ENCODE measurements around the gene IPO5.

Gene IPO5

GRCh38 chr13:97928301-97928700 is 25.2 kb upstream of the IPO5 start:
- Histone ChIP-seq H3K9me3 (ENCODE audit: insufficient read depth, low read depth, low read length) (no peaks in the 10 kb centered on the region), H3K4me2 (ENCODE audit: low read length) (no peak overlapping the region), H2BK120ac (ENCODE audit: insufficient read depth, low read length, poor library complexity) (no peak overlapping the region), H2BK12ac (ENCODE audit: low read length) (no peak overlapping the region), H3K27me3 (ENCODE audit: insufficient read depth, low read length) (no peaks in the 10 kb centered on the region), H3K79me1 (ENCODE audit: low read length) (no peaks in the 10 kb centered on the region), H2AFZ (ENCODE audit: insufficient read depth, low read length, poor library complexity) (no peak overlapping the region), H2AK5ac (ENCODE audit: low read length) (no peak overlapping the region), H2BK5ac (ENCODE audit: low read depth, low read length, poor library complexity) (no peak overlapping the region), H4K91ac (ENCODE audit: low read depth, low read length) (no peak overlapping the region), H3K23ac (ENCODE audit: low read length) (no peak overlapping the region), H4K8ac (ENCODE audit: low read depth, low read length) (no peak overlapping the region), H3K9ac (ENCODE audit: low read length) (no peak overlapping the region), H3K4ac (ENCODE audit: low read depth, low read length) (no peak overlapping the region), H3K36me3 (ENCODE audit: control insufficient read depth in 1 of 2, insufficient read depth in 2 of 2, low read length in 2 of 2) (no peaks in the 10 kb centered on the region), H3K79me2 (ENCODE audit: control insufficient read depth, insufficient read depth, low read length, poor library complexity) (no peaks in the 10 kb centered on the region), H3K14ac (ENCODE audit: low read length) (no peak overlapping the region), H3K27ac (ENCODE audit: low read depth, low read length) (no peak overlapping the region), H4K12ac (ENCODE audit: low read depth, low read length) (no peak overlapping the region), H3K4me1 (ENCODE audit: control insufficient read depth in 1 of 2, insufficient read depth in 2 of 2, low read length in 2 of 2) (peaks cover 0 to 2% of the 10 kb centered on the region in 2 experiments), H3K18ac (ENCODE audit: low read length) (no peak overlapping the region), H3K4me3 (ENCODE audit: low read depth, low read length) (no peak overlapping the region)
- no CpG with 5 or more reads among the region's 1 CpG for WGBS (ENCODE audit: extremely low coverage, insufficient coverage, insufficient read length)
- no peak for DNase-seq

- H3K79me1 ChIP-seq (ENCODE audit: low read length), result no peaks in the 10 kb centered on the region
- WGBS (ENCODE audit: extremely low coverage, insufficient coverage, insufficient read length), result no CpG with 5 or more reads among the region's 5 CpGs
- no peak overlapping the region for H3K9ac ChIP-seq (ENCODE audit: low read length)
- H3K4ac ChIP-seq (ENCODE audit: low read depth, low read length), result no peak overlapping the region
- H3K4me1 ChIP-seq (ENCODE audit: control insufficient read depth in 1 of 2, insufficient read depth in 2 of 2, low read length in 2 of 2), result peaks cover 0 to 2% of the 10 kb centered on the region in 2 experiments
- H2BK5ac ChIP-seq (ENCODE audit: low read depth, low read length, poor library complexity), result no peak overlapping the region
- H3K4me2 ChIP-seq (ENCODE audit: low read length), result no peak overlapping the region
- no peak overlapping the region for H4K8ac ChIP-seq (ENCODE audit: low read depth, low read length)
- no peak overlapping the region for H2BK120ac ChIP-seq (ENCODE audit: insufficient read depth, low read length, poor library complexity)
- H3K79me2 ChIP-seq (ENCODE audit: control insufficient read depth, insufficient read depth, low read length, poor library complexity), result no peaks in the 10 kb centered on the region
- no peak overlapping the region for H3K27ac ChIP-seq (ENCODE audit: low read depth, low read length)
- H3K4me3 ChIP-seq (ENCODE audit: low read depth, low read length), result no peak overlapping the region
- no peak overlapping the region for H3K14ac ChIP-seq (ENCODE audit: low read length)
- H3K23ac ChIP-seq (ENCODE audit: low read length), result no peak overlapping the region
- H2AFZ ChIP-seq (ENCODE audit: insufficient read depth, low read length, poor library complexity), result no peak overlapping the region
- no peak overlapping the region for H2BK12ac ChIP-seq (ENCODE audit: low read length)
- H3K36me3 ChIP-seq (ENCODE audit: control insufficient read depth in 1 of 2, insufficient read depth in 2 of 2, low read length in 2 of 2), result no peaks in the 10 kb centered on the region
- H3K27me3 ChIP-seq (ENCODE audit: insufficient read depth, low read length), result no peaks in the 10 kb centered on the region
- H3K9me3 ChIP-seq (ENCODE audit: insufficient read depth, low read depth, low read length), result no peaks in the 10 kb centered on the region
- no peak overlapping the region for H3K18ac ChIP-seq (ENCODE audit: low read length)
- H2AK5ac ChIP-seq (ENCODE audit: low read length), result no peak overlapping the region
- no peak for DNase-seq
- H4K12ac ChIP-seq (ENCODE audit: low read depth, low read length), result no peak overlapping the region
- H4K91ac ChIP-seq (ENCODE audit: low read depth, low read length), result no peak overlapping the region
Measured at GRCh38 chr13:97932036-97932435, 21.4 kb upstream of the IPO5 start.

DNA sequence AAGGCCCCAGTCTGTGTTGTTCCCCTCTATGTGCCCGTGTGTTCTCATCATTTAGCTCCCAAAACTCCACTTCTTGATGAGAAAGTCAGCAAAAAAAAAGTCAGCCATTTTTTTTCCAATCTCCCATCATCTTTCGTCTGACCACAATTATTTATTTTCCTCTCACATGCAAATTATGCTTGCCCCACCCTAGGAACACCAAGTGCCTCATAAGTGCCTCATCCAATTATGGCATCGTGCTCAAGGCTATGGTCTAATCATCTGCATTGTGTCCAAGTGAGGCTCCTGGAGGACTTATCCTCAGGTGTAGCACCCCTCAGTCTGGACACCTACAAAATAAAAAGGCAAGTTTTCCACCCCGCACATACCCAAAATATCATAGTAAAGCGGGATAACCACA is 20.8 kb upstream of the IPO5 start:
- no peak overlapping the region for H2AK5ac ChIP-seq (ENCODE audit: low read length)
- H3K9ac ChIP-seq (ENCODE audit: low read length), result peak overlapping the region; percentile 68
- H3K18ac ChIP-seq (ENCODE audit: low read length), result no peak overlapping the region
- H3K27ac ChIP-seq (ENCODE audit: low read depth, low read length), result no peak overlapping the region
- H3K4me3 ChIP-seq (ENCODE audit: low read depth, low read length), result no peak overlapping the region
- no peak overlapping the region for H3K23ac ChIP-seq (ENCODE audit: low read length)
- no peak overlapping the region for H4K8ac ChIP-seq (ENCODE audit: low read depth, low read length)
- H3K79me1 ChIP-seq (ENCODE audit: low read length), result no peaks in the 10 kb centered on the region
- no CpG with 5 or more reads among the region's 5 CpGs for WGBS (ENCODE audit: extremely low coverage, insufficient coverage, insufficient read length)
- DNase-seq, result no peak
- H3K4ac ChIP-seq (ENCODE audit: low read depth, low read length), result no peak overlapping the region
- no peak overlapping the region for H2BK5ac ChIP-seq (ENCODE audit: low read depth, low read length, poor library complexity)
- no peaks in the 10 kb centered on the region for H3K27me3 ChIP-seq (ENCODE audit: insufficient read depth, low read length)
- H3K4me2 ChIP-seq (ENCODE audit: low read length), result no peak overlapping the region
- no peaks in the 10 kb centered on the region for H3K9me3 ChIP-seq (ENCODE audit: insufficient read depth, low read depth, low read length)
- H2BK120ac ChIP-seq (ENCODE audit: insufficient read depth, low read length, poor library complexity), result no peak overlapping the region
- H3K14ac ChIP-seq (ENCODE audit: low read length), result no peak overlapping the region
- no peak overlapping the region for H4K91ac ChIP-seq (ENCODE audit: low read depth, low read length)
- H4K12ac ChIP-seq (ENCODE audit: low read depth, low read length), result no peak overlapping the region
- H2BK12ac ChIP-seq (ENCODE audit: low read length), result no peak overlapping the region
- H3K79me2 ChIP-seq (ENCODE audit: control insufficient read depth, insufficient read depth, low read length, poor library complexity), result no peaks in the 10 kb centered on the region
- no peak overlapping the region for H2AFZ ChIP-seq (ENCODE audit: insufficient read depth, low read length, poor library complexity)
- H3K36me3 ChIP-seq (ENCODE audit: control insufficient read depth in 1 of 2, insufficient read depth in 2 of 2, low read length in 2 of 2), result no peaks in the 10 kb centered on the region
- H3K4me1 ChIP-seq (ENCODE audit: control insufficient read depth in 1 of 2, insufficient read depth in 2 of 2, low read length in 2 of 2), result peaks cover 0 to 2% of the 10 kb centered on the region in 2 experiments

DNA sequence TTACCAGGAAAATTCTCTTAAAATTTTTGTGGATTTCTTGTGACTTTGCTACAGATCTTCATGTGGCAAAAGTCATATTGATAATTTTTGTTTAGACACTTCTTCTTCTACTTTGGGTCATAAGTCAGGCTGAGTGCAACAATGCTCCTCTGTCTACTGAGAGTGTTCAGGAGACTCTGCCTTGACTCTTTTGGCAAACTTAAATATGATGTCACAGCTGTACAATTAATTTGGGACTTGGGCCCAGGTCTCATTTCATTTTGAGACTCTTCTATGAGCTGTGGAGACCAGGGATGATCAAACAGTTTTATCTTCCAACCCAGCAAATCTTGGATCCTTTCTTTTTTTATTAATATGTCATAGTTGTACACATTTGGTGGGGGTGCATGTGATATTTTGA is 19.7 kb upstream of the IPO5 start:
- no peak overlapping the region for H3K9ac ChIP-seq (ENCODE audit: low read length)
- H3K79me1 ChIP-seq (ENCODE audit: low read length), result no peaks in the 10 kb centered on the region
- H4K91ac ChIP-seq (ENCODE audit: low read depth, low read length), result no peak overlapping the region
- no peak overlapping the region for H2BK12ac ChIP-seq (ENCODE audit: low read length)
- H2BK5ac ChIP-seq (ENCODE audit: low read depth, low read length, poor library complexity), result no peak overlapping the region
- no peak overlapping the region for H2AFZ ChIP-seq (ENCODE audit: insufficient read depth, low read length, poor library complexity)
- no peak overlapping the region for H3K4me2 ChIP-seq (ENCODE audit: low read length)
- H3K18ac ChIP-seq (ENCODE audit: low read length), result no peak overlapping the region
- H3K23ac ChIP-seq (ENCODE audit: low read length), result no peak overlapping the region
- H3K4me1 ChIP-seq (ENCODE audit: control insufficient read depth in 1 of 2, insufficient read depth in 2 of 2, low read length in 2 of 2), result peaks cover 0 to 2% of the 10 kb centered on the region in 2 experiments
- H3K14ac ChIP-seq (ENCODE audit: low read length), result no peak overlapping the region
- no peaks in the 10 kb centered on the region for H3K9me3 ChIP-seq (ENCODE audit: insufficient read depth, low read depth, low read length)
- no peak overlapping the region for H3K4me3 ChIP-seq (ENCODE audit: low read depth, low read length)
- H3K27me3 ChIP-seq (ENCODE audit: insufficient read depth, low read length), result no peaks in the 10 kb centered on the region
- no peak for DNase-seq
- H3K27ac ChIP-seq (ENCODE audit: low read depth, low read length), result no peak overlapping the region
- no peaks in the 10 kb centered on the region for H3K36me3 ChIP-seq (ENCODE audit: control insufficient read depth in 1 of 2, insufficient read depth in 2 of 2, low read length in 2 of 2)
- no peak overlapping the region for H3K4ac ChIP-seq (ENCODE audit: low read depth, low read length)
- H2AK5ac ChIP-seq (ENCODE audit: low read length), result no peak overlapping the region
- no peak overlapping the region for H2BK120ac ChIP-seq (ENCODE audit: insufficient read depth, low read length, poor library complexity)
- no peak overlapping the region for H4K12ac ChIP-seq (ENCODE audit: low read depth, low read length)
- no peak overlapping the region for H4K8ac ChIP-seq (ENCODE audit: low read depth, low read length)
- H3K79me2 ChIP-seq (ENCODE audit: control insufficient read depth, insufficient read depth, low read length, poor library complexity), result no peaks in the 10 kb centered on the region
